Embryonic facial prominence (tissue), 1 donor: ENCODE data around the gene CSTF3.
"Not testable (repeated sequence)": the region's sequence is repeated elsewhere in the genome, so short reads cannot be mapped to it uniquely, and the experiment has no call there.

ENCODE experiments used
- DNase-seq: peaks from one replicate; pipeline ENCODE4 v3.0.0-alpha.2; 2016; ENCODE audit errors: extremely low spot score

CSTF3 gene

GRCh38 chr11:33160587-33160986 lies 693 bp downstream of the CSTF3 start:
- no peak for DNase-seq

GRCh38 chr11:33160136-33160535 lies 1.1 kb downstream of the CSTF3 start:
- DNase-seq, result peak; percentile 69

- not testable (repeated sequence) for DNase-seq
Measured at GRCh38 chr11:33159378-33159867, 1.9 kb downstream of the CSTF3 start.

- DNase-seq, result no peak
Measured at GRCh38 chr11:33158596-33159275, 2.5 kb downstream of the CSTF3 start.

DNA sequence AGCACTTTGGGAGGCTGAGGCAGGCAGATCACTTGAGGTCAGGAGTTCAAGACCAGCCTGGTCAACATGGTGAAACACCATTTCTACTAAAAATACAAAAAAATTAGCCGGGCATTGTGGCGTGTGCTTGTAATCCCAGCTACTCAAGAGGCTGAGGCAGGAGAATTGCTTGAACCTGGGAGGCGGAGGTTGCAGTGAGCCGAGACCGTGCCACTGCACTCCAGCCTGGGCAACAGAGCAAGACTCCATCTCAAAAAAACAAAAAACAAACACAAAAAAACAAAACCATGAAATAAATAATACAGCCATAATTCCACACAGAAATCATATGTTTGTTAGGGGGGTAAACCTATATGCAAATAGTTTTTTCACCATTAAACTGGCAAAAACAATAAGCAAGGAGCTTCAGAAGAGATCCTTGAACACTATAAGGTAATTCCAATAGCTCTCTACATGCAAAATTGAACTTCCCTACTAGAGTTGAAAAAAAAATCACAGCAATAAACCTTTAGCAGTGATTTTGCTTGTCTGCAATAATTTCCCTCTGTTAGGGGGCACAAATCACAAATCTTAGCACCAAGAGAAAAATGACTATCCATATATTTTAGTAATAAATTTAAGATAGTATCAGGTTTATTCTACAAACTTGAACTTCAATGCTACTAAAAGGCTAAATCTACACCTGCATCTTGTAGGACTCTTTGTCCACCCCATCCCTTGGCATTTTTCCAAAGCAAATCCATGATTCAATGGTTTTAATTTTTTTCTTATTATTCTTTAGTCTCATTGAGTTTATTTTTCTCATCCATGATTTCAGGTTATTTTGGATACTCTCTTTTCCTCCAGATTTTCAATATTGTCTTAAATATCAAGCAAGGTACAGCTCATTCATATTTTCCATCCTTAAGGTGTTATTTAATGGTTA lies 3.9 kb downstream of the CSTF3 start:
- no peak for DNase-seq

DNA sequence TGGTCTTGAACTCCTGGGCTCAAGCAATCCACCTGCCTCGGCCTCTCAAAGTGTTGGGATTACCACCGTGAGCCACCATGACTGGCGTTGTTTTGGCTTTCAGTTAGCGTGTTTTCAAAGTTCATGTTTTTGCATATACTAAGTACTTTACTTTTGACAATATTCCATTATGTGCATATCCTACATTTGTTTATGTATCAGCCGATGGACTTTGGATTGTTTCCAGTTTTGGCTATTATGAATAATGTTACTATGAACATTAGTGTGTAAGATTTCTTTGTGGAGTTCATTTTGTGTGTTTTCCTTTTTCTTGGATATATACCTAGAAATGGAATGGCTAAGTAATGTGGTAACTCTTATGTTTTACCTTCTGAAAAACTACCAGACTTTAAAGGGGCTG lies 9.9 kb downstream of the CSTF3 start:
- DNase-seq, result no peak

- DNase-seq, result no peak
Measured at GRCh38 chr11:33147559-33147958, 13.7 kb downstream of the CSTF3 start.

- DNase-seq, result no peak
Measured at GRCh38 chr11:33135768-33136443, 25.4 kb downstream of the CSTF3 start.

GRCh38 chr11:33135216-33135615 lies 26.1 kb downstream of the CSTF3 start:
- peak; percentile 20 for DNase-seq

DNA sequence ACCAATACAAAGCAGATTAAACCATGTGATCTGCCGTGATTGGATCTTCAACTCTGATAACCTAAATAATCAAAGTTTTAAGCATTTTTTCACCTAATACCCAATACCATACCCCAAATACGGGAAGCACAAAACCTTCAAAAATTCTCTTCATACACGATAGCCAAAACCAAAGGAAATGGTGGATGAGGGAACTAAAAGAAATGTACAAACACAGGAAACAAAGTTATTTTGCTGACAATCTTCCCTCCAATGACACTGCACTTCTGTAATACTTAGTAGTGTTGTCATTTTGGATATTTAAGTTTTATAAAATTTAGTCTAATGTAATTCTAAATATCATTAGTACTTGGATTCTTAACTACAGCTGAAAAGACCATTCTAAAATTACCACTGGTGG lies 27.0 kb downstream of the CSTF3 start:
- DNase-seq, result no peak

- no peak for DNase-seq
Measured at GRCh38 chr11:33133761-33134160, 27.5 kb downstream of the CSTF3 start.

- no peak for DNase-seq
Measured at GRCh38 chr11:33132510-33132909, 28.8 kb downstream of the CSTF3 start.

DNA sequence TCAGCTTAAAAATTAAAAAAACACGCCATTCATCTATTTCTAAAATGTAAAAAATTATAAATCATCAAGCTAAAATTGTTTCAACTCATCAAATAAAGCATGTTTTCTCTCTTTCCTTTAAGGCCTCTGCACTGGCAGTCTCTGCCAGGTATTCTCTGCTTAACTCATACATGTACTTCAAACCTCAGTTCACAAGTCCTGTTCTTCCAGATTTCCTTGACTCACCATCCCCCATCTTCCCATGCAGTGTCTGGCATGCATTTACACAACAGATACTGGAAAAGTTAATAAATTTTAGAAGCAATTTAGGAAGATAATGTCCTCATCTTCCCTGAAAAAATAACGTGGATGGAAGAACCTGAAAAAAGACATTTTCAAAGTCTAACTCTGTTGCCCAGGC lies 32.5 kb downstream of the CSTF3 start:
- DNase-seq, result no peak

DNA sequence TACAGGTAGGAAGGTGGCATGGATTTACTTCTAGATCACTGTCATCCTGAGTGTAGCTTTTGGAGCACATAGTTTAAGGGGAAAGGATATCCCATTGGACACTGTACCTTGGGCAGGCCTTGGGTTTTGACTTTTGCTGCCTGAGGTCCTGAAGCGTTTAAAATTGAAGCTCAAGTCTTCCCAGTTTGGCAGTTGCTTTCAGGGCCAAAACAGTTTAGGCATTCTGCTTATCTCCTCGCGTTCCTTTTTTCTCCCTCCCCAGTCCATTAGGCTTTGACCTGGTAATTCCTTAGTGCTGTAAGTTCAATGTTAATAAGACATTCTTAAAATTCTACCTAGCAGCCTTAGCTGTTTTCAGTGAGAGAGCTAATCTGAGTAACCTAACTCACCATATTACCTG lies 35.7 kb downstream of the CSTF3 start:
- no peak for DNase-seq

- DNase-seq, result no peak
Measured at GRCh38 chr11:33125025-33125424, 36.3 kb downstream of the CSTF3 start.

- not testable (repeated sequence) for DNase-seq
Measured at GRCh38 chr11:33122696-33123095, 38.6 kb downstream of the CSTF3 start.

DNA sequence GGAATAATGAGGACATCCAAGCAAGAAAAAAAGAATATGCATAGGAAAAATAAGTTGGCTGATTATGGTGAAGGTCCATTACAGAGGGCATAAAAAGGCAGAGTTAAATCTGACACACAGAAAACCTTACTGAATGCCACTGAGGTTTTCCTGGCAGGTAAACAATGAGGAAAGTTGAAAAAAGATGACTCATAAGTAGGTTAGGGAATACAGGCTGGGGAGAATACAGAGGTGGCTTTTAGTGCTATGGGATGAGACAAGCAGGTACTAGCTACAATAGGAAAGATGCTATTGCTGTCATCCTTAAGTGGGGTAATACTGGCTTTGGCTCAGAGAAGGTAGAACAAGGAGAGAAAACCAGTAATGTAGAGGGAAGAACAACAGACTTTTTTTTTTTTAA lies 44.7 kb downstream of the CSTF3 start:
- DNase-seq, result no peak

DNA sequence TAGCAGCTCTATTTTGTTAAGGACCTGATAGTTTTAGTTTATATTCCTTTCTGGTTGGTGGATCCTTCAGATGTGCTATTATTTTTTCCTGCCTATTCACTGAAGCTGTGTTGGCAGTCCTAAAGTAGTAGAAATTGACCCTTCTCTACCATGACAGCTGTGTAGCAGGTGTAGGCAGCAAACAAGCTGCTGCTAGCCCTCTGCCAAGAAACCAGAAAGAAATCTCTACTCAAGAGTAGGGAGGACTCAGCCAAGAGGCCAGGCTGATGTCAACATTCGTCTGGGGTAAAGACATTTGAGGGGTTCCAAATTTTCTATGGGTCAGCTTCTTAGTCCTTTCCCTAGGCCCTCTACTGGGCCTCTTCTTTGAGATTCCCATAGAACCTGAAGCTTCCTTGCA lies 51.2 kb downstream of the CSTF3 start:
- no peak for DNase-seq

- no peak for DNase-seq
Measured at GRCh38 chr11:33109294-33109895, 51.9 kb downstream of the CSTF3 start.

- no peak for DNase-seq
Measured at GRCh38 chr11:33103836-33104235, 57.4 kb downstream of the CSTF3 start.

GRCh38 chr11:33094157-33094556 lies 67.1 kb downstream of the CSTF3 start:
- DNase-seq, result no peak

DNA sequence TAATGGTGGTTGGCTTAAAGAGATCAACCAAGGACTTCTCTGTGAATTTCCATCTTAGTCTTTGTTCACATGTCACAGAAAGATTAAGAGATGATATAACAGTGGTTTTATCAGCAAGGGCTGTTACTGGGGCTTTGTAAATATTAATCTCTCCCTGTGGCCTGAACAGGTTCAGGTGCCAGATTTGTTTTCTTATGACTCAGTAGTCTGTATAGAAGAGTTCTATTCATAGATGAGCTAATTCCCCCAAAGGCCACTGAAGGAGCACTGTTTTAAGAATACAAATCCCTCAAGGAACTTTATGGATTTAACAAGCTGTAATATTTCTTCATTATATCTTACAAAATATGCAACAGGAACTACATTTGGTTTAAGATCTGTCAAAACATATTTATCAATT lies 71.5 kb downstream of the CSTF3 start:
- no peak for DNase-seq
